SK-N-SH treated with all-trans-retinoic acid at 6 μM for 48 hours (cell line): ENCODE measurements around the gene HSPA12A.

Source experiments
- ATAC-seq: fragments of 200-7000 bp; cut with Tn5 transposase; 3 replicates; pipeline ENCODE4 v1.9.1; 2020; ENCODE audit warnings: mild to moderate bottlenecking, moderate library complexity
- ARNTL ChIP-seq: fragments of 450-650 bp; formaldehyde crosslinking; IDR thresholded peaks from 2 replicates; pipeline ENCODE4 v1.5.0; 2020; ENCODE audit warnings: low read depth, mild to moderate bottlenecking, moderate library complexity, borderline replicate concordance
- BACH2 ChIP-seq: fragments of 250-450 bp; sonication (Bioruptor Pico); IDR thresholded peaks from 2 replicates; pipeline ENCODE4 v1.9.0; 2021; ENCODE audit warnings: mild to moderate bottlenecking, borderline replicate concordance
- CREB5 ChIP-seq: fragments of 250-450 bp; sonication (Bioruptor Pico); IDR thresholded peaks from 2 replicates; pipeline ENCODE4 v1.5.1; 2020; ENCODE audit warnings: low read depth, mild to moderate bottlenecking, moderate library complexity
- CSDC2 ChIP-seq: fragments of 250-450 bp; sonication (Bioruptor Pico); IDR thresholded peaks from 2 replicates; pipeline ENCODE4 v1.5.0; 2020; ENCODE audit warnings: mild to moderate bottlenecking, moderate library complexity
- ESRRG ChIP-seq: fragments of 250-450 bp; sonication (Bioruptor Pico); IDR thresholded peaks from 2 replicates; pipeline ENCODE4 v1.6.1; 2021; ENCODE audit warnings: mild to moderate bottlenecking
- GLIS3 ChIP-seq: fragments of 250-450 bp; sonication (Bioruptor Pico); IDR thresholded peaks from 2 replicates; pipeline ENCODE4 v1.5.0; 2020; ENCODE audit warnings: mild to moderate bottlenecking, moderate library complexity
- ISL1 ChIP-seq: fragments of 250-450 bp; sonication (Bioruptor Pico); IDR thresholded peaks from 2 replicates; pipeline ENCODE4 v2.1.2; 2022; ENCODE audit warnings: mild to moderate bottlenecking, moderate library complexity
- OSR1 ChIP-seq: fragments of 250-450 bp; sonication (Bioruptor Pico); IDR thresholded peaks from 2 replicates; pipeline ENCODE4 v1.8.0; 2022; ENCODE audit warnings: moderate library complexity, mild to moderate bottlenecking, inconsistent platforms
- PPARA ChIP-seq: fragments of 250-450 bp; sonication (Bioruptor Pico); IDR thresholded peaks from 2 replicates; pipeline ENCODE4 v1.5.0; 2020; ENCODE audit warnings: mild to moderate bottlenecking, borderline replicate concordance
- RARB ChIP-seq: fragments of 250-450 bp; sonication (Bioruptor Pico); IDR thresholded peaks from 2 replicates; pipeline ENCODE4 v1.8.0; 2021; ENCODE audit warnings: mild to moderate bottlenecking, moderate library complexity
- SNAI2 ChIP-seq: fragments of 250-450 bp; sonication (Bioruptor Pico); IDR thresholded peaks from 2 replicates; pipeline ENCODE4 v1.5.0; 2020; ENCODE audit warnings: mild to moderate bottlenecking, moderate library complexity
- TCF4 ChIP-seq: fragments of 250-450 bp; sonication (Bioruptor Pico); IDR thresholded peaks from 2 replicates; pipeline ENCODE4 v1.8.0; 2021; ENCODE audit warnings: mild to moderate bottlenecking, moderate library complexity, borderline replicate concordance
- TOX ChIP-seq: fragments of 250-450 bp; sonication (Bioruptor Pico); IDR thresholded peaks from 2 replicates; pipeline ENCODE4 v1.8.0; 2021; ENCODE audit warnings: mild to moderate bottlenecking, moderate library complexity, borderline replicate concordance
- TSHZ2 ChIP-seq: fragments of 250-450 bp; sonication (Bioruptor Pico); IDR thresholded peaks from 2 replicates; pipeline ENCODE4 v1.5.0; 2020; ENCODE audit warnings: mild to moderate bottlenecking, moderate library complexity
- ZFP3 ChIP-seq: fragments of 250-450 bp; sonication (Bioruptor Pico); IDR thresholded peaks from 2 replicates; pipeline ENCODE4 v1.5.0; 2020; ENCODE audit warnings: mild to moderate bottlenecking, moderate library complexity
- ZFP30 ChIP-seq: fragments of 450-650 bp; formaldehyde crosslinking; IDR thresholded peaks from 2 replicates; pipeline ENCODE4 v1.5.0; 2022; ENCODE audit warnings: mild to moderate bottlenecking, moderate library complexity
- ZNF565 ChIP-seq: fragments of 450-650 bp; formaldehyde crosslinking; conservative IDR thresholded peaks from 2 replicates; pipeline ENCODE4 v1.5.0; 2020; ENCODE audit warnings: low read depth, mild to moderate bottlenecking, moderate library complexity
- ZNF70 ChIP-seq: fragments of 450-650 bp; formaldehyde crosslinking; IDR thresholded peaks from 2 replicates; pipeline ENCODE4 v1.5.0; 2020; ENCODE audit warnings: mild to moderate bottlenecking, moderate library complexity
- ZNF8 ChIP-seq: fragments of 450-650 bp; formaldehyde crosslinking; IDR thresholded peaks from 2 replicates; pipeline ENCODE4 v1.5.0; 2020; ENCODE audit warnings: mild to moderate bottlenecking, moderate library complexity
- TF ChIP-seq, protein P1 (sequence below): fragments of 250-450 bp; sonication (Bioruptor Pico); IDR thresholded peaks from 2 replicates; pipeline ENCODE4 v1.8.0; 2021; ENCODE audit warnings: low read depth, mild to moderate bottlenecking, moderate library complexity, borderline replicate concordance
- TF ChIP-seq, protein P2 (sequence below): fragments of 250-450 bp; sonication (Bioruptor Pico); IDR thresholded peaks from 2 replicates; pipeline ENCODE4 v1.8.0; 2020; ENCODE audit warnings: mild to moderate bottlenecking, moderate library complexity, borderline replicate concordance
- TF ChIP-seq, protein P3 (sequence below): fragments of 250-450 bp; sonication (Bioruptor Pico); IDR thresholded peaks from 2 replicates; pipeline ENCODE4 v1.5.1; 2021; ENCODE audit warnings: mild to moderate bottlenecking, moderate library complexity

The HSPA12A gene

DNA sequence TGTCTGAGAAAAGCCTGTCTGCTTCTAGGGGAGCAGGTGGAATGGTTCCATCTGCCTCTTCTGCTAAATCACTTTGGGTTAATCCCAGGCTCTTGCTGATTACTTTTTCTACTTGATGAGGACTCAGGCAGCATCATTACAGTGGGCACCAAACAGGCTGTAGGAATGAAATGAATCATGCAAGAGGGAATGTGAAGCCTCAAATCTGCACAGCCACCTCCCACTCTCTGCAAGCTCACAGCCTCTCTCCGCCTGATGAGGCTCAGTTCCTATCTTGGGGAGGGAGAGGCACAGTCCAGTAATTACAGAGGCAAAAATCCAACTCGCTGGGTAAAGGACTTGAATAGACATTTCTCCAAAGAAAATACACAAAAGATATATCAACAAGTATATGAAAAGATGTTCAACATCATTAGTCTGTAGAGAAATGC lies 34.0 kb downstream of the HSPA12A start:
- ATAC-seq, result no peak

DNA sequence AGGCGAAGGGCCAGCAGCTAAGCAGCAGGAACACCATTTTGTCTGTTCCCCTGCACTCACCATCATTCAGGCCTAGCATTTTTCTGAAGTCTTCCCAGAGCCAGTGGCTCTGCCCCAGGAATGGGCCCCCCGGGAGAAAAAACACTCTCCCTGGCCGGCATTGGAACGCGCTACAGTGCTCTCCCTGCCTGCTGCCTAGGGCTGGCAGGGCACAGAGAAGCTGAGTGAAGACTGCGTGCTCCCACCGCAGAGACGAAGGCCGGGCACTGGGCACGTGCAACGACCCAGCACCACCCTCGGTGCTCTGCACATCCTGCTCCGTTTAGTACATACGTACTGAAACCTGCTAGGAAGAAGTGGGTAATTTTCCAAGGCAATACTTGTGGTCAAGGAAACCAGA lies 34.4 kb downstream of the HSPA12A start:
- no peak for ATAC-seq
- TF ChIP-seq ZNF70 (CRISPR knock-in tag) (no peak), OSR1 (CRISPR knock-in tag) (no peak), TSHZ2 (CRISPR knock-in tag) (no peak), SNAI2 (no peak), PPARA (CRISPR knock-in tag) (no peak), TOX (CRISPR knock-in tag) (no peak), ESRRG (CRISPR knock-in tag) (no peak), CSDC2 (no peak), ARNTL (no peak), RARB (no peak), BACH2 (CRISPR knock-in tag) (no peak), ZFP3 (no peak), ZNF8 (no peak), ZNF565 (no peak)
- TF ChIP-seq, protein P1, sequence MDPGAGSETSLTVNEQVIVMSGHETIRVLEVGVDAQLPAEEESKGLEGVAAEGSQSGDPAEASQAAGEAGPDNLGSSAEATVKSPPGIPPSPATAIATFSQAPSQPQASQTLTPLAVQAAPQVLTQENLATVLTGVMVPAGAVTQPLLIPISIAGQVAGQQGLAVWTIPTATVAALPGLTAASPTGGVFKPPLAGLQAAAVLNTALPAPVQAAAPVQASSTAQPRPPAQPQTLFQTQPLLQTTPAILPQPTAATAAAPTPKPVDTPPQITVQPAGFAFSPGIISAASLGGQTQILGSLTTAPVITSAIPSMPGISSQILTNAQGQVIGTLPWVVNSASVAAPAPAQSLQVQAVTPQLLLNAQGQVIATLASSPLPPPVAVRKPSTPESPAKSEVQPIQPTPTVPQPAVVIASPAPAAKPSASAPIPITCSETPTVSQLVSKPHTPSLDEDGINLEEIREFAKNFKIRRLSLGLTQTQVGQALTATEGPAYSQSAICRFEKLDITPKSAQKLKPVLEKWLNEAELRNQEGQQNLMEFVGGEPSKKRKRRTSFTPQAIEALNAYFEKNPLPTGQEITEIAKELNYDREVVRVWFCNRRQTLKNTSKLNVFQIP (CRISPR knock-in tag), result no peak
- TF ChIP-seq, protein P2, sequence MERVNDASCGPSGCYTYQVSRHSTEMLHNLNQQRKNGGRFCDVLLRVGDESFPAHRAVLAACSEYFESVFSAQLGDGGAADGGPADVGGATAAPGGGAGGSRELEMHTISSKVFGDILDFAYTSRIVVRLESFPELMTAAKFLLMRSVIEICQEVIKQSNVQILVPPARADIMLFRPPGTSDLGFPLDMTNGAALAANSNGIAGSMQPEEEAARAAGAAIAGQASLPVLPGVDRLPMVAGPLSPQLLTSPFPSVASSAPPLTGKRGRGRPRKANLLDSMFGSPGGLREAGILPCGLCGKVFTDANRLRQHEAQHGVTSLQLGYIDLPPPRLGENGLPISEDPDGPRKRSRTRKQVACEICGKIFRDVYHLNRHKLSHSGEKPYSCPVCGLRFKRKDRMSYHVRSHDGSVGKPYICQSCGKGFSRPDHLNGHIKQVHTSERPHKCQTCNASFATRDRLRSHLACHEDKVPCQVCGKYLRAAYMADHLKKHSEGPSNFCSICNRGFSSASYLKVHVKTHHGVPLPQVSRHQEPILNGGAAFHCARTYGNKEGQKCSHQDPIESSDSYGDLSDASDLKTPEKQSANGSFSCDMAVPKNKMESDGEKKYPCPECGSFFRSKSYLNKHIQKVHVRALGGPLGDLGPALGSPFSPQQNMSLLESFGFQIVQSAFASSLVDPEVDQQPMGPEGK (CRISPR knock-in tag), result no peak

More for the DNA sequence above, 34.0 kb downstream of the HSPA12A start:
- TF ChIP-seq TCF4 (CRISPR knock-in tag) (no peak), ZNF565 (no peak), GLIS3 (CRISPR knock-in tag) (no peak), ZFP30 (CRISPR knock-in tag) (no peak), ESRRG (CRISPR knock-in tag) (no peak), ZFP3 (no peak), RARB (no peak), OSR1 (CRISPR knock-in tag) (no peak), ISL1 (CRISPR knock-in tag) (no peak), CREB5 (no peak), SNAI2 (no peak), ZNF70 (CRISPR knock-in tag) (no peak), PPARA (CRISPR knock-in tag) (no peak), ARNTL (no peak), ZNF8 (no peak), CSDC2 (no peak), TOX (CRISPR knock-in tag) (no peak)
- TF ChIP-seq, protein P2 (CRISPR knock-in tag), result no peak
- TF ChIP-seq, protein P1 (CRISPR knock-in tag), result no peak
- TF ChIP-seq, protein P3, sequence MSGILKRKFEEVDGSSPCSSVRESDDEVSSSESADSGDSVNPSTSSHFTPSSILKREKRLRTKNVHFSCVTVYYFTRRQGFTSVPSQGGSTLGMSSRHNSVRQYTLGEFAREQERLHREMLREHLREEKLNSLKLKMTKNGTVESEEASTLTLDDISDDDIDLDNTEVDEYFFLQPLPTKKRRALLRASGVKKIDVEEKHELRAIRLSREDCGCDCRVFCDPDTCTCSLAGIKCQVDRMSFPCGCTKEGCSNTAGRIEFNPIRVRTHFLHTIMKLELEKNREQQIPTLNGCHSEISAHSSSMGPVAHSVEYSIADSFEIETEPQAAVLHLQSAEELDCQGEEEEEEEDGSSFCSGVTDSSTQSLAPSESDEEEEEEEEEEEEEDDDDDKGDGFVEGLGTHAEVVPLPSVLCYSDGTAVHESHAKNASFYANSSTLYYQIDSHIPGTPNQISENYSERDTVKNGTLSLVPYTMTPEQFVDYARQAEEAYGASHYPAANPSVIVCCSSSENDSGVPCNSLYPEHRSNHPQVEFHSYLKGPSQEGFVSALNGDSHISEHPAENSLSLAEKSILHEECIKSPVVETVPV, result no peak
